ENCODE results near the gene CCDC136. TPM values are rescaled to one million over a fixed set of nuclear protein-coding genes. Genes with fewer than 3 reads are reported as not detected.

Gene CCDC136
- total and polyA plus RNA-seq, 7 donors = 3.9 to 24.5 (median 14.0) TPM

DNA sequence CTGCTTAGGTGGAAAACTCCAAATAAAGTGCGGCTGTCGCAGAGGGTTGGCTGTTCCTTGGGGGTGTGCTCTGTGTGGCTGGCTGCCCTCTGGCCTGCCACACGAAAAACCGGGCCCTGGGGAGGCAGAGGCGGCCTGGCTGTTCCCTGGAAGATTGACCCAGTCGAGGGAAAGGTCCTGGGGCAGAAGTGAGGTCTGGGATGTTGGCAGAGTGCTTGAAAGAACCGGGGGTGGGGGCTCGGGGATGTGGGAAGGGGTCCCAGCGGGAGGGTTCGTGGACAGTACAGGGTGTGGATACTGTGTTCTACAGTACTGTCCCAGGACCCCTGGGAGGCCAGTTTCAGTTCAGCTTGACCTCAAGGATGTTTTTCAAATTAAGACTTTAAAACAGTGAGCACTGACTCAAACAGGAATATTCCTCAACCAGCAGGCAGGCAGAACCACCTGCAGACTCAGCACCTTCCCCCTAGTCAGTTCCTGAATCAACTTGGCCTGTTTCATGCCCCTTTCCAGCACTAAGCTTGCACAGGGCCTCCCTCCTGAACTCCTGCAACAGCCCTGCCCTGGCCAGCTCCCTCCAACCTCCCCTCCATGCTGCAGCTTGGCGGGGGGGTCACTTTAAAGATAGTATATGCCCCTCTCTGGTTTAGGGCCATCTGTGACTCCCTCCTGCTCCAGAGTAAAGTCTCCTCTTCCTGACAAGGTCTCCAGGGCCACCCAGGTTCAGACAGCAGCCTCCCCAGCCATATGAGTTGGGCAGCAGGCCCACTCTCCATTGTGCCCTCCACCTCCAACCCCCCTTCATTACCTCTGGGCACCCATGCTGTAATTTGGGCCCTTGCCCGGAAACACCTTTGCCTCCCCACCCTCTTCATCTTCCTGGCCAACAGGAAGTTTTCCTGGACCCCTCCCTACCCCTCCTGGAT, 67.7 kb downstream of the CCDC136 start:
- TF ChIP-seq, protein P1, sequence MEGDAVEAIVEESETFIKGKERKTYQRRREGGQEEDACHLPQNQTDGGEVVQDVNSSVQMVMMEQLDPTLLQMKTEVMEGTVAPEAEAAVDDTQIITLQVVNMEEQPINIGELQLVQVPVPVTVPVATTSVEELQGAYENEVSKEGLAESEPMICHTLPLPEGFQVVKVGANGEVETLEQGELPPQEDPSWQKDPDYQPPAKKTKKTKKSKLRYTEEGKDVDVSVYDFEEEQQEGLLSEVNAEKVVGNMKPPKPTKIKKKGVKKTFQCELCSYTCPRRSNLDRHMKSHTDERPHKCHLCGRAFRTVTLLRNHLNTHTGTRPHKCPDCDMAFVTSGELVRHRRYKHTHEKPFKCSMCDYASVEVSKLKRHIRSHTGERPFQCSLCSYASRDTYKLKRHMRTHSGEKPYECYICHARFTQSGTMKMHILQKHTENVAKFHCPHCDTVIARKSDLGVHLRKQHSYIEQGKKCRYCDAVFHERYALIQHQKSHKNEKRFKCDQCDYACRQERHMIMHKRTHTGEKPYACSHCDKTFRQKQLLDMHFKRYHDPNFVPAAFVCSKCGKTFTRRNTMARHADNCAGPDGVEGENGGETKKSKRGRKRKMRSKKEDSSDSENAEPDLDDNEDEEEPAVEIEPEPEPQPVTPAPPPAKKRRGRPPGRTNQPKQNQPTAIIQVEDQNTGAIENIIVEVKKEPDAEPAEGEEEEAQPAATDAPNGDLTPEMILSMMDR (IDR thresholded peaks at IDR 0.05) = no peak
- Histone ChIP-seq H3K36me3 (ENCODE audit: insufficient read depth in 1 of 2, low read depth in 1 of 2) (peaks cover 3 to 51% of the 10 kb centered on the region in 2 donors), H3K4me1 (peaks cover 36% of the 10 kb centered on the region), H3K27me3 (ENCODE audit: insufficient read depth in 3 of 3, low read length in 2 of 3) (no peaks in the 10 kb centered on the region), H3K4me3 (no peak overlapping the region), H3K9me3 (no peaks in the 10 kb centered on the region), H3K27ac (peak overlapping the region; percentile 76)
- ATAC-seq (peak; percentile 0 to 8 (median 1)), DNase-seq (peak in 1 of 2 donors; percentile 83)
- intact Hi-C loops (cut with DNase I) = no loop called here
- WGBS, 3 donors = 14 to 28% (median 19%) methylated on average over 12 of the region's 12 CpGs

DNA sequence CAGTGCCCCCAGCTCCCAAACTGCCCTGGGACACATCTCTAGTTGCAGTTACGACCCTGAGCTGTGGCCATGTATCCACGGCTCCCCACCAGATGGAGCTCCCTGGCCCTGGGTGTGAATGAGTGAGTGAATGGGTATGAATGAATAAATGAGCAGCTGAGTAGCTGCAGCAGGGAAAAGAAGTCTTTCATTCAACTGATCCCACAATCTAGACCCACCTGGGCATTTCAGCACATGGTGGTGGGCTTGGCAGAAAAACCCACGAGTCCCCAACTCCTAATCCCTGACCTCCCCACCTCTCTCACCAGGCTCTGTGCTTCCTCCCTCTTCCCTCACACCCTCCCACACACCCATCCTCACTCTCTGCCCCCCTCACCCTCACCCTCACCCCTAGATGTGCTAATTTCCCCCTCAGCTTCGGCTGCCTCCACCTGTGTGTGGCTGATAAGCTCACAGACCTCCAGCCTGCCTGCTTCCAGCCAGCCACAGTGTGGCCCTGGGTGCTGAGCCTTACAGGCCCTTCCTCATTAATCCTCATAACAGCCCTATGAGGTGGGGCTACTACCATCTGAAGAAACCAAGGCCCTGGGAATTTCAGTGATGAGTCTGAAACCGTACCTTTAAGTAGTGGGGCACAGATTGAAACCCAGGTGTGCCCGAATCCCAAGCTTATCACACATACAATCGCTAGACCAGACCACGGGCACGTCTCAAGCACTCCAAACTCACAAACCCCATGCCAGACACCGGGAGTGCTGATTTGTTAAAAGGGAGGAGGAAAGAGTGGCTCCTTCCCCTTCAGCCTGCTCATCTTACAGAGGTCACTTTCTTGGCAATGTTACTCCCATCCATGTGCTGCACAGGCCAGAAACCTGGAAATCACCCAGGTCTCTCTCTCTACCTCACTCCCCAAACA, 68.6 kb downstream of the CCDC136 start:
- TF ChIP-seq, protein P1 (IDR thresholded peaks at IDR 0.05) = no peak
- peaks cover 36% of the 10 kb centered on the region for H3K4me1 ChIP-seq
- H3K9me3 ChIP-seq = no peaks in the 10 kb centered on the region
- H3K27ac ChIP-seq = peak overlapping the region; percentile 76
- peaks cover 3 to 49% of the 10 kb centered on the region in 2 donors for H3K36me3 ChIP-seq (ENCODE audit: insufficient read depth in 1 of 2, low read depth in 1 of 2)
- 16 to 27% (median 16%) methylated on average over 10 of the region's 10 CpGs for WGBS, 3 donors
- ATAC-seq (peak; percentile 2 to 8 (median 6)), DNase-seq (peak in 1 of 2 donors; percentile 64)
- H3K4me3 ChIP-seq = no peak overlapping the region
- H3K27me3 ChIP-seq (ENCODE audit: insufficient read depth in 3 of 3, low read length in 2 of 3) = no peaks in the 10 kb centered on the region
- intact Hi-C loops (cut with DNase I) = no loop called here

DNA sequence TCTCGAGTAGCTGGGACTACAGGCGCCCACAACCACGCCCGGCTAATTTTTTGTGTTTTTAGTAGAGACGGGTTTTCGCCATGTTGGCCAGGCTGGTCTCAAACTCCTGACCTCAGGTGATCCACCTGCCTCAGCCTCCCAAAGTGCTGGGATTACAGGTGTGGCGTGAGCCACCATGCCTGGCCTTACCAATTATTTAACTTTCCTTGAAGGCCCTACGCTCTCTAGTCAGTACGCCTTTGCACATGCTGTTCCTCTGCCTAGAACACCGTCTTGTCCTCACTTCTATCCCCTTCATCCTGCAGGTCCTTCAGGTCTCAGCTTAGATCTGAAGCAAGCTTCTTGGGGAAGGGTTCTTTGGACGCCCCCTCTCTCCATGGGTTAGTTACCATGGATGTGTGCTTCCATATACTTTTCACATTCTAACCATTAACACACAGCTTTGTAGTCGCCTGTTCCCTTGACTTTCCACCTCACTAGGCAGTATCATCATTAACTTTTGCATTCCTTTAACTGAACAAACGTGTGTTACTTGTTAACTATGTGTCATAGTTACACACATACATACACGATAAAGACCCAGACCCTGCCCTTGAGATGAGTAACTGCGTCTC, 70.3 kb downstream of the CCDC136 start:
- Histone ChIP-seq H3K36me3 (ENCODE audit: insufficient read depth in 1 of 2, low read depth in 1 of 2) (peaks cover 0 to 33% of the 10 kb centered on the region in 2 donors), H3K4me1 (peaks cover 36% of the 10 kb centered on the region), H3K9me3 (no peaks in the 10 kb centered on the region), H3K27me3 (ENCODE audit: insufficient read depth in 3 of 3, low read length in 2 of 3) (no peaks in the 10 kb centered on the region), H3K4me3 (peak overlapping the region; percentile 79), H3K27ac (peak overlapping the region; percentile 76)
- 56 to 70% (median 63%) methylated on average over 15 of the region's 15 CpGs for WGBS, 3 donors
- DNase-seq (no peak), ATAC-seq (no peak)
- intact Hi-C loops (cut with DNase I) = no loop called here
- TF ChIP-seq, protein P1 (IDR thresholded peaks at IDR 0.05) = no peak

DNA sequence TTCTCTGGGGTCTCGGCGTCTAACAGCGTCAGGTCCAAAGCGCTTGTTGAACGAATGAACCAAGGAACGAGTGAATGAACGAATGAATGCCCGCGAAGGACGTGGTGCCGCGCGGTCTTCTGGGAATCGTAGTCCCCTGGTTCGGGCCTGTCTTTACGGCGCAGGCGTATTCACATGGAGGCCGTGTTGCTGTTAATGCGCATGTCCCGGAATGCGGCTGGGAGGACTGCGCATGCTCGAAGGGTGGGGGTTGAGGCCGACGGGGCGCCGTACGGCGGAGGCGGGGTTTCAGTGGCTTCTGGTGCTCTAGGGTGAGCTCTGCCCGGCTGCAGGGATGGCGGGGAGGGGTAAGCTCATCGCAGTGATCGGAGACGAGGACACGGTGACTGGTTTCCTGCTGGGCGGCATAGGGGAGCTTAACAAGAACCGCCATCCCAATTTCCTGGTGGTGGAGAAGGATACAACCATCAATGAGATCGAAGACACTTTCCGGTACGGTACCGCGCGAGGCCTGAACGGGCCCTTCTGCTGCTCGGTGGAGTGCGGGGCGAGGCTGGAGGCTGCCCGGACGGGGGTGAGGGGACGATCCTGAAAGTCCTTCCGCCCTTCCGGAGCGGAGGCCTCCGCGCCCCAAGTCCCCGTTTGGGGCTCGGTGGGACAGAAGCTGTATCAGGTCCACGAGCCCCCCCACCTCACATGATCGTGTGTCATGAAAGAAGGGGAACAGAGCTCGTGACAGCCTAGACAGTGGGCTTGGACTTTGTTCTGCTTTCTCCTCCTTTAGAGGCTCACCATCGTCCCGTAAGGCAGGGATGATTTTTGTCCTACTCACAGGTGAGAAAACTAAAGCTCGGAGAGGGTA, 71.0 kb downstream of the CCDC136 start, which contains the start of gene ATP6V1F:
Gene ATP6V1F (plus strand): TSS at position 286 of the 862 bp plus-strand sequence. CDS start 49 bp downstream, at position 335.
- DNase-seq (peak; percentile 97 to 99), ATAC-seq (peak; percentile 44 to 64 (median 48))
- peak within 1 kb of the TSS; percentile 79 for H3K4me3 ChIP-seq
- peak within 1 kb of the TSS; percentile 76 for H3K27ac ChIP-seq
- intact Hi-C loops (cut with DNase I) = no loop called here
- H3K4me1 ChIP-seq = peaks cover 36% of the 10 kb centered on the region
- no peaks in the 10 kb centered on the region for H3K27me3 ChIP-seq (ENCODE audit: insufficient read depth in 3 of 3, low read length in 2 of 3)
- 0 to 1% (median 1%) methylated on average over 63 to 65 of the region's 65 CpGs for WGBS, 3 donors
- TF ChIP-seq, protein P1 (IDR thresholded peaks at IDR 0.05) = no peak
- H3K9me3 ChIP-seq = no peaks in the 10 kb centered on the region
- H3K36me3 ChIP-seq (ENCODE audit: insufficient read depth in 1 of 2, low read depth in 1 of 2) = peaks cover 0 to 27% of the 10 kb centered on the region in 2 donors

Data from psoas muscle (tissue), 8 donors.